NCI-H1105 (cell line): ENCODE data around the gene RHOV.

Source experiments
- DNase-seq: peaks from one replicate; lab custom pipeline; 2025; lab: John Stamatoyannopoulos, UW

The RHOV gene

DNA sequence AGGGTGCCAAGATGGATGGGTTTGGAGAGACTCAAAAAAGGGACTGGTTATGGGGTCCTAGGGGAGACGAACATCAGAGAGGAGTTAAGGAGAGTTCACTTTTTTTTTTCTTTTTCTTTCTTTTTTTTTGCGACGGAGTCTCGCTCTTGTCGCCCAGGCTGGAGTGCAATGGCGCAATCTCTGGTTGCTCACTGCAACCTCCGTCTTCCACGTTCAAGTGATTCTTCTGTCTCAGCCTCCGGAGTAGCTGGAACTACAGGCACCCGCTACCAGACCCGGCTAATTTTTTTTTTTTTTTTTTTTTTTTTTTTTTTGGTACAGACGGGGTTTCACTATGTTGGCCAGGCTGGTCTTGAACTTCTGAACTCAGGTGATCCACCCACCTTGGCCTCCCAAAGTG is 29.0 kb downstream of the RHOV start:
- DNase-seq, result no peak

- no peak for DNase-seq
Observed at GRCh38 chr15:40844696-40845030, 29.4 kb downstream of the RHOV start.

GRCh38 chr15:40843885-40844695 is 29.9 kb downstream of the RHOV start, which contains the start of gene SPINT1:
SPINT1 (plus strand) TSS chr15:40844048; CDS start chr15:40844555, 507 bp downstream.
- no peak for DNase-seq

GRCh38 chr15:40843261-40843884 is 30.7 kb downstream of the RHOV start:
- DNase-seq, result no peak

DNA sequence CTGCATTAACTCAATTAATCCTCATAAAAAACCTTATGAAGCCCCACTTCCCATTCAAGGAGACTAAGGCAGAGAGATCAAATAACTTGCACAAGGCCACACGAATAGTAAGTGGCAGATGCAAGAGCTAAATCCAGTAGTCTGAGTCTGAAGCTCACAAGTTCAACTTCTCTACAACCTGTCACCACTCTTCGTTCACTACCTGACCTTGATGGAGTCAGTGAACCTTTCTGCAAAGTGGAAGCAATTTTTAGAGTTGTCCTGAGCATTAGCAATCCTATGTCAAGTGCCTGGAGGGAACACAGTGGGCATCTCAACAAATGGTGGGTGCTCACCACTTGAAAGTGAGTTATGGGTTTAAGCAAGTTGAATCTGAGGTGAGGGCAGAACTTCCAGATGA is 32.3 kb downstream of the RHOV start:
- DNase-seq, result no peak

DNA sequence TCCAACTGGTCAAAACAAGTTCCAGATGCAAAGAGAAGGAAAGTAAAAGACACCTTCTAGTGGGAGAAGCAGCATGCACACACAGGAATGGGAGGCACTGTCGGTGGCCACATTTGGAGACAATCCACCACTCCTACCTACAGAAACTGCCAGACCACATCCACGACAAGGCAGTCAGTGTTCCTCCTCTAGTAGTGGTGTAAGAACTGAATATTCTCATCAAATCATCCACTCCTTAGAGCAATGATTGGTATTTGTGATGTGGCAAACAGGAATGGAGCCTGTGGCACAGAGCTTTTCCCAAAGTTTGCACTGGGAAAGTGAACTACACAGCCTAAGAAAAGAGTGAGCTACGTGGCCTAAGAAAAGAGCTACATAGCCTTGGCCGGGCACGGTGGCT is 35.3 kb downstream of the RHOV start:
- DNase-seq, result no peak

DNA sequence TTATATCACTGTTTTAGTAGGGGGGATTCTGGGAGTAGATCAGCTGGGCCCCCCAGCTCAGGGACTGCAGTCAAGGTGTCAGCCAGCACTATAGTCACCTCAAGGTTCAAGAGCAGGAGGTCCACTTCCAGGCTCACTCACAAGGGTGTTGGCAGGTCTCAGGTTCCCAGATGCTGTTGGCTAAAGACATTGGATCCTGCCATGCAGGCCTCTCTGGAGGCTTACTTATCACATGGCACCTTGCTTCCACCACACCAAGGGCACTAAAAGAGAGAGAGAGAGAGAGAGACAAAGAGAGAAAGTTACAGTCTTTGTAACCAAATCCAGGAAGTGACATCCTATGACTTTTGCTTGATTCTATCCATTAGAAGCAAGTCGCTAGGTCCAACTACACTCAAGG is 38.0 kb downstream of the RHOV start:
- DNase-seq, result no peak

- no peak for DNase-seq
Observed at GRCh38 chr15:40832903-40833302, 41.1 kb downstream of the RHOV start.

DNA sequence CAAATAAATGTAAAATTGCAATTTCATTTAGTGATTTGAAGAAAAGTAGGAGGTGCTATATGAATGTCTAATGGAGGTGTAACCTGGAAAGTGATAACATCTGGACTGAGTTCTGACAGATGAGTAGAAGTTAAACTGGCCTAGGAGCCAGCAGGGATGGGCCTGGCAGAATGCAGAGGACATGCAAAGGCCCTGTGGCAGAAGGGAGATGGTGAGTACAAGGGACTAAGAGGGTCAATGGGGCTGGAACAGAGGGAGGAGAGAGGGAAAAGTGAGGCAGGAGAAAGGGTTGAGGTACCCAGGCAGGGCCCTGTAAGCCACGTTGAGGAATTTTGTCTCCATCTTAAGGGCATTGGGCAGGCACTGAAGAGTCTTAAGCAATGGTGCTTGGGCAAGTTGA is 42.2 kb downstream of the RHOV start:
- DNase-seq, result no peak

DNA sequence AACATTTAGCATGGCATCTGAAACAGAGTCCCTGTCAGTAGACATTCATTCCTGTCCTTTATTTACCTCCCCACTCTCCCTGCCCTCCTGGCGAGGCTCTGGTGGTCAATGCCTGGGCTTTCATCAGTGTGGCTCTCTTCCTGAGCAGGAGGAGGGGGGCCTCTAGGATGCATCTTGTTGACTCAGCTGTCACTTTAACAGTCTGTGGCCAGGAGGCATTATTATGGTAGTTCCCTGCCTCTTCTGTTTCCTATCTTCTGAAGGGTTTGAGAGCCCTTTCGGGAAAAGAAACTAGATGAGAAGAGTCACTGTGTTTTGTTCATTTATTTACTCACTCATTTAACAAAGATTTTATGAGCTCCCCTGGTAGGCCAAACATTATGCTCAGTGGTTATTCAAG is 43.1 kb downstream of the RHOV start:
- no peak for DNase-seq

- no peak for DNase-seq
Observed at GRCh38 chr15:40829115-40829514, 44.9 kb downstream of the RHOV start.

GRCh38 chr15:40828447-40829036 is 45.5 kb downstream of the RHOV start, which contains the start of gene PPP1R14D:
PPP1R14D (minus strand) TSS chr15:40828708; CDS start chr15:40828641, 67 bp downstream.
- no peak for DNase-seq

DNA sequence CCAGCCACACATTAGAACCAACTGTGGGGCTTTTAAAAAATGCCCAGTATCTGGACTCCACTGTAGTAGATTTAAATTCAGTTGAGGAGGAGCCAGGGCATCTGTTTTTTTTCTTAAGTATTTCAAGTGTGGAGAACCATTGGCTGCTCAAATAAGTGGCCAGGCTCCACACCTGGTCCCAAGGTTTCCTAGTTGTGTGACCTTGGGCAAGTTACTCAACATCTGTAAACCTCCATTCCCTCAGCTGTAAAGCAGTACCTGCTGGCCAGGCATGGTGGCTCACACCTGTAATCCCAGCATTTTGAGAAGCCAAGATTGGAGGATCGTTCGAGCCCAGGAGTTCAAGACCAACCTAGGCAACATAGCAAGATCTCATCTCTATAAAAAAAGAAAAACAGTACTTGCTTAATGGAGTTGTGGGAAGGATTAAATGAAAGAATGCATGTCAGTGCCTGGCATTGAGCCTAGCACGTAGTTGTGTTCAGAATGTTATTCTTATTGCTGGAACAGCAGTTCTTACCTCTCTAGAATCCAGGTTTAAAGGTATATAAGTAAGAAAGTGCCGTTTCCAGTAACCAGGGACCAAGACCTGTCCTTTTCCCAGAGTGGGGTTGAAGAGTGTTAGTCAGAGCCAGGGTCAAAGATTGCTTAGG is 47.5 kb downstream of the RHOV start:
- DNase-seq, result no peak

DNA sequence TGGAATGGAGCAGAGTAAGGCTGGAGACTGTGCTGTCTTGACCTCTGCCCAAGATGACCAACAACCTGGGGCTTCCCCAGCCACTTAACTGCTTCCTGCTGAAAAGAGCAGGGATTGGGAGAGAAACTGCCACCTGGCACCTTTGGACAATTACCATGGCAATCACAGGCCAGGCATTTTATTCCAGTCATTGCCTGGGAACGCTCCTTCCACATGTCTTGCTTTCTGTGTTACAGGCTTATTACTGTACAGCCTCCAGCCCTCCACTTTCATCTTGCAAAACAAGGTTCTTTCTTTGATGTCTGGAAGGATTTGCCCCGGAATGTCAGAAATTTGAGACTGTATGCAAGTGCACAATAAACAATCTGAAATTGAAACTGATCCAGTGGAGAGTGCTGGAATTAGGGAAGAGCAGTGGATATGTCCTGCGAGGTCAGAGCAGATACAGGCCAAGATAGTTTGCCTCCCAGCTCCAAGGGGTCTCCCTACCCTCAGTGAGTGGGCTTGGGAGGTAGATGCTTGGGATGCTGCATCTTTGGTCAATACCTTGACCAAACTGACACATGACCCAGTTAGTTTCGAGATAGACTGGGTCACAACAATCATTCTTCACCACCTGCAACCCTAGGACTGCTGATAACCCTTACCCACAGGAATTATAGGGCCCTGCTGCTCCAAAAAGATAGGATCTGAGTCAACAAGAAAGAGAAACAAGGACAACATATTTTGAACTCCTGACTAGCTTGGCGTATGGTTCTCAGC is 48.2 kb downstream of the RHOV start:
- no peak for DNase-seq

DNA sequence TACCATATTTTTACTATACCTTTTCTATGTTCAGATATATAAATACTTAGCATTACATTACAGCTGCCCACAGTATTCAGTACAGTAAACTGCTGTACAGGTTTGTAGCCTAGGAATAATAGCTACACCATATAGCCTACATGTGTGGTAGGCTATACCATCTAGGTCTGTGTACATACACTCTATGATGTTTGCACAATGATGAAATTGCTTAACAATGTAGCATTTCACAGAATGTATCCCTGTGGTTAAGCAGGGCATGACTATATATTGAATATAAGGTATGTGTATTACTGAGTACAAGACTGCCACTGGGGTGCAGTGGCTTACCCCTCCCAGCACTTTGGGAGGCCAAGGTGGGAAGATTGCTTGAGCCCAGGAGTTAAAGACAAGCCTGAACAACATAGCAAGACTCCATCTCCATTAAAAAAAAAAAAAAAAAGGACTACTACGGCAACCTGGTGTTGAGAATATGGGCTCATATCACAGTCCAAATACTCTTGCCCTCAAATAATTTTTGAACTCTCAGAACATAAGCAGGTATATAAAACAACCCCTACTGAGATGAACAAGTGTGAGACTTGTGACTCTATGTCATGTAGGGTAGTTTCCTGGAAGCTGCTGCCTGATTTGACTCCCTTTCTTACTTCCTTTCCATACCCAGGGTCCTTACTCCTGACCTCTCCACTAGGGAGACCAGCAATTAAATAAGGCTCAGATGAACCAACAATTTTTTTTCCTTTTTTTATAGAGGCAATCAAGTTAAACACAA is 50.3 kb downstream of the RHOV start:
- no peak for DNase-seq
